Stimulated activated CD8-positive, alpha-beta memory T cell treated with anti-CD3 and anti-CD28 coated beads, Interleukin-4, amount 100 ng/mL, for 4 hours (primary cell): Measurements from ENCODE around the gene STX8.
"Not testable (repeated sequence)": the region's sequence is repeated elsewhere in the genome, so short reads cannot be mapped to it uniquely, and the experiment has no call there.

Source experiments
- DNase-seq, 2 donors: peaks; one replicate each; pipeline ENCODE4 v3.0.0-alpha.2; 2020; ENCODE audit warnings: low read depth in 2 of 2, low spot score in 1 of 2

The STX8 gene

GRCh38 chr17:9346296-9346926, 229.2 kb downstream of the STX8 start:
- DNase-seq: no peak

- DNase-seq: no peak
Observed at GRCh38 chr17:9343516-9343915, 232.1 kb downstream of the STX8 start.

- no peak for DNase-seq
Observed at GRCh38 chr17:9342225-9342624, 233.4 kb downstream of the STX8 start.

- no peak for DNase-seq
Observed at GRCh38 chr17:9339958-9340357, 235.7 kb downstream of the STX8 start.

GRCh38 chr17:9339482-9339881, 236.1 kb downstream of the STX8 start:
- DNase-seq: not testable (repeated sequence)

GRCh38 chr17:9336817-9337216, 238.8 kb downstream of the STX8 start:
- no peak for DNase-seq

- DNase-seq: no peak
Observed at GRCh38 chr17:9334536-9335446, 240.8 kb downstream of the STX8 start.

GRCh38 chr17:9332132-9332494, 243.5 kb downstream of the STX8 start:
- DNase-seq: no peak

- no peak for DNase-seq
Observed at GRCh38 chr17:9331279-9332131, 244.1 kb downstream of the STX8 start.

GRCh38 chr17:9330611-9331271, 244.9 kb downstream of the STX8 start:
- DNase-seq: no peak

- DNase-seq: no peak
Observed at GRCh38 chr17:9330141-9330540, 245.5 kb downstream of the STX8 start.

- no peak for DNase-seq
Observed at GRCh38 chr17:9329251-9329921, 246.2 kb downstream of the STX8 start.

GRCh38 chr17:9324864-9325263, 250.8 kb downstream of the STX8 start:
- DNase-seq: no peak

GRCh38 chr17:9322326-9322725, 253.3 kb downstream of the STX8 start:
- no peak for DNase-seq

GRCh38 chr17:9321890-9322289, 253.7 kb downstream of the STX8 start:
- no peak for DNase-seq

GRCh38 chr17:9315360-9315759, 260.3 kb downstream of the STX8 start:
- no peak for DNase-seq

- DNase-seq: no peak
Observed at GRCh38 chr17:9313346-9313745, 262.3 kb downstream of the STX8 start.

GRCh38 chr17:9309216-9309615, 266.4 kb downstream of the STX8 start:
- no peak for DNase-seq

GRCh38 chr17:9308069-9308468, 267.6 kb downstream of the STX8 start:
- DNase-seq: no peak

GRCh38 chr17:9307313-9307998, 268.2 kb downstream of the STX8 start:
- no peak for DNase-seq
